Measurements from ENCODE around the gene SPSB4.

Gene SPSB4

GRCh38 chr3:141055536-141056445, 4.6 kb downstream of the SPSB4 start:
- DNase-seq, result no peak

- no peak for DNase-seq
Observed at GRCh38 chr3:141056751-141057171, 5.6 kb downstream of the SPSB4 start.

- DNase-seq, result no peak
Observed at GRCh38 chr3:141057436-141057835, 6.3 kb downstream of the SPSB4 start.

- no peak for DNase-seq
Observed at GRCh38 chr3:141057946-141058800, 7.0 kb downstream of the SPSB4 start.

- DNase-seq, result no peak
Observed at GRCh38 chr3:141058996-141059395, 7.8 kb downstream of the SPSB4 start.

GRCh38 chr3:141059816-141060215, 8.7 kb downstream of the SPSB4 start:
- no peak for DNase-seq

GRCh38 chr3:141060327-141060726, 9.2 kb downstream of the SPSB4 start:
- no peak for DNase-seq

GRCh38 chr3:141063831-141064230, 12.7 kb downstream of the SPSB4 start:
- DNase-seq, result no peak

GRCh38 chr3:141064255-141064926, 13.2 kb downstream of the SPSB4 start:
- no peak for DNase-seq

GRCh38 chr3:141065258-141065657, 14.1 kb downstream of the SPSB4 start:
- no peak for DNase-seq

GRCh38 chr3:141065841-141066805, 15.0 kb downstream of the SPSB4 start:
- DNase-seq, result no peak

- DNase-seq, result no peak
Observed at GRCh38 chr3:141067206-141067974, 16.2 kb downstream of the SPSB4 start.

GRCh38 chr3:141070229-141070628, 19.1 kb downstream of the SPSB4 start:
- DNase-seq, result no peak

- no peak for DNase-seq
Observed at GRCh38 chr3:141070727-141071357, 19.7 kb downstream of the SPSB4 start.

GRCh38 chr3:141071681-141072260, 20.6 kb downstream of the SPSB4 start:
- no peak for DNase-seq

GRCh38 chr3:141072950-141073349, 21.8 kb downstream of the SPSB4 start:
- DNase-seq, result no peak

- DNase-seq, result no peak
Observed at GRCh38 chr3:141073580-141073979, 22.4 kb downstream of the SPSB4 start.

- DNase-seq, result no peak
Observed at GRCh38 chr3:141074529-141074928, 23.4 kb downstream of the SPSB4 start.

GRCh38 chr3:141076036-141076773, 25.1 kb downstream of the SPSB4 start:
- no peak for DNase-seq

Data from hippocampal formation (tissue), 2 donors.